SK-N-SH treated with all-trans-retinoic acid at 6 μM for 48 hours (cell line): ENCODE results near the gene MBLAC2.

Experiments used
- ATAC-seq: fragments of 200-7000 bp; cut with Tn5 transposase; 3 replicates; pipeline ENCODE4 v1.9.1; 2020; ENCODE audit warnings: mild to moderate bottlenecking, moderate library complexity
- ARNTL ChIP-seq: fragments of 450-650 bp; formaldehyde crosslinking; IDR thresholded peaks from 2 replicates; pipeline ENCODE4 v1.5.0; 2020; ENCODE audit warnings: low read depth, mild to moderate bottlenecking, moderate library complexity, borderline replicate concordance
- BACH2 ChIP-seq: fragments of 250-450 bp; sonication (Bioruptor Pico); IDR thresholded peaks from 2 replicates; pipeline ENCODE4 v1.9.0; 2021; ENCODE audit warnings: mild to moderate bottlenecking, borderline replicate concordance
- CREB5 ChIP-seq: fragments of 250-450 bp; sonication (Bioruptor Pico); IDR thresholded peaks from 2 replicates; pipeline ENCODE4 v1.5.1; 2020; ENCODE audit warnings: low read depth, mild to moderate bottlenecking, moderate library complexity
- CSDC2 ChIP-seq: fragments of 250-450 bp; sonication (Bioruptor Pico); IDR thresholded peaks from 2 replicates; pipeline ENCODE4 v1.5.0; 2020; ENCODE audit warnings: mild to moderate bottlenecking, moderate library complexity
- CSRNP3 ChIP-seq: fragments of 250-450 bp; sonication (Bioruptor Pico); IDR thresholded peaks from 2 replicates; pipeline ENCODE4 v1.5.1; 2021; ENCODE audit warnings: mild to moderate bottlenecking, moderate library complexity
- ESRRG ChIP-seq: fragments of 250-450 bp; sonication (Bioruptor Pico); IDR thresholded peaks from 2 replicates; pipeline ENCODE4 v1.6.1; 2021; ENCODE audit warnings: mild to moderate bottlenecking
- GLIS3 ChIP-seq: fragments of 250-450 bp; sonication (Bioruptor Pico); IDR thresholded peaks from 2 replicates; pipeline ENCODE4 v1.5.0; 2020; ENCODE audit warnings: mild to moderate bottlenecking, moderate library complexity
- ISL1 ChIP-seq: fragments of 250-450 bp; sonication (Bioruptor Pico); IDR thresholded peaks from 2 replicates; pipeline ENCODE4 v2.1.2; 2022; ENCODE audit warnings: mild to moderate bottlenecking, moderate library complexity
- OSR1 ChIP-seq: fragments of 250-450 bp; sonication (Bioruptor Pico); IDR thresholded peaks from 2 replicates; pipeline ENCODE4 v1.8.0; 2022; ENCODE audit warnings: moderate library complexity, mild to moderate bottlenecking, inconsistent platforms
- PATZ1 ChIP-seq: fragments of 250-450 bp; sonication (Bioruptor Pico); IDR thresholded peaks from 2 replicates; pipeline ENCODE4 v1.8.0; 2020; ENCODE audit warnings: mild to moderate bottlenecking, moderate library complexity, borderline replicate concordance
- POU6F1 ChIP-seq: fragments of 250-450 bp; sonication (Bioruptor Pico); IDR thresholded peaks from 2 replicates; pipeline ENCODE4 v1.8.0; 2021; ENCODE audit warnings: low read depth, mild to moderate bottlenecking, moderate library complexity, borderline replicate concordance
- PPARA ChIP-seq: fragments of 250-450 bp; sonication (Bioruptor Pico); IDR thresholded peaks from 2 replicates; pipeline ENCODE4 v1.5.0; 2020; ENCODE audit warnings: mild to moderate bottlenecking, borderline replicate concordance
- RARB ChIP-seq: fragments of 250-450 bp; sonication (Bioruptor Pico); IDR thresholded peaks from 2 replicates; pipeline ENCODE4 v1.8.0; 2021; ENCODE audit warnings: mild to moderate bottlenecking, moderate library complexity
- SNAI2 ChIP-seq: fragments of 250-450 bp; sonication (Bioruptor Pico); IDR thresholded peaks from 2 replicates; pipeline ENCODE4 v1.5.0; 2020; ENCODE audit warnings: mild to moderate bottlenecking, moderate library complexity
- TOX ChIP-seq: fragments of 250-450 bp; sonication (Bioruptor Pico); IDR thresholded peaks from 2 replicates; pipeline ENCODE4 v1.8.0; 2021; ENCODE audit warnings: mild to moderate bottlenecking, moderate library complexity, borderline replicate concordance
- TSHZ2 ChIP-seq: fragments of 250-450 bp; sonication (Bioruptor Pico); IDR thresholded peaks from 2 replicates; pipeline ENCODE4 v1.5.0; 2020; ENCODE audit warnings: mild to moderate bottlenecking, moderate library complexity
- ZC3H10 ChIP-seq: fragments of 250-450 bp; sonication (Bioruptor Pico); IDR thresholded peaks from 2 replicates; pipeline ENCODE4 v1.5.1; 2021; ENCODE audit warnings: mild to moderate bottlenecking, moderate library complexity
- ZFP3 ChIP-seq: fragments of 250-450 bp; sonication (Bioruptor Pico); IDR thresholded peaks from 2 replicates; pipeline ENCODE4 v1.5.0; 2020; ENCODE audit warnings: mild to moderate bottlenecking, moderate library complexity
- ZFP30 ChIP-seq: fragments of 450-650 bp; formaldehyde crosslinking; IDR thresholded peaks from 2 replicates; pipeline ENCODE4 v1.5.0; 2022; ENCODE audit warnings: mild to moderate bottlenecking, moderate library complexity
- ZNF565 ChIP-seq: fragments of 450-650 bp; formaldehyde crosslinking; conservative IDR thresholded peaks from 2 replicates; pipeline ENCODE4 v1.5.0; 2020; ENCODE audit warnings: low read depth, mild to moderate bottlenecking, moderate library complexity
- ZNF70 ChIP-seq: fragments of 450-650 bp; formaldehyde crosslinking; IDR thresholded peaks from 2 replicates; pipeline ENCODE4 v1.5.0; 2020; ENCODE audit warnings: mild to moderate bottlenecking, moderate library complexity

MBLAC2 gene

GRCh38 chr5:90518661-90519060, 44.1 kb upstream of the MBLAC2 start (continued):
- TF ChIP-seq CSRNP3, result no peak

- ATAC-seq, result no peak
- no peak for TF ChIP-seq ZFP30
- no peak for TF ChIP-seq PATZ1 (CRISPR knock-in tag)
- no peak for TF ChIP-seq ESRRG
- no peak for TF ChIP-seq PPARA (CRISPR knock-in tag)
- no peak for TF ChIP-seq POU6F1 (CRISPR knock-in tag)
- TF ChIP-seq ISL1 (CRISPR knock-in tag), result no peak
These were observed 39.9 kb upstream of the MBLAC2 start for GRCh38 chr5:90514520-90514919.

- ATAC-seq, result no peak
- no peak for TF ChIP-seq CREB5 (CRISPR knock-in tag)
- no peak for TF ChIP-seq RARB (CRISPR knock-in tag)
- TF ChIP-seq ZNF565, result no peak
- no peak for TF ChIP-seq SNAI2
- TF ChIP-seq ZFP30, result no peak
- no peak for TF ChIP-seq CSRNP3
- no peak for TF ChIP-seq BACH2
- no peak for TF ChIP-seq OSR1 (CRISPR knock-in tag)
- TF ChIP-seq ISL1 (CRISPR knock-in tag), result no peak
- TF ChIP-seq CSDC2 (CRISPR knock-in tag), result no peak
- TF ChIP-seq TOX, result no peak
- no peak for TF ChIP-seq ARNTL (CRISPR knock-in tag)
- TF ChIP-seq ZFP3 (CRISPR knock-in tag), result no peak
These were observed 35.9 kb upstream of the MBLAC2 start for GRCh38 chr5:90510438-90510837.

- ATAC-seq, result no peak
- TF ChIP-seq ZNF565, result no peak
- no peak for TF ChIP-seq ZC3H10
- no peak for TF ChIP-seq OSR1 (CRISPR knock-in tag)
- TF ChIP-seq CSDC2 (CRISPR knock-in tag), result no peak
- TF ChIP-seq GLIS3 (CRISPR knock-in tag), result no peak
- TF ChIP-seq PATZ1 (CRISPR knock-in tag), result no peak
- TF ChIP-seq ZFP30, result no peak
- TF ChIP-seq CREB5 (CRISPR knock-in tag), result no peak
- TF ChIP-seq PPARA (CRISPR knock-in tag), result no peak
- no peak for TF ChIP-seq POU6F1 (CRISPR knock-in tag)
- TF ChIP-seq ZNF70 (CRISPR knock-in tag), result no peak
- no peak for TF ChIP-seq ESRRG
- no peak for TF ChIP-seq BACH2
- no peak for TF ChIP-seq TSHZ2 (CRISPR knock-in tag)
These were observed 31.6 kb upstream of the MBLAC2 start for GRCh38 chr5:90506221-90506620.
